Measurements from ENCODE around the gene DSTN. TPM values are rescaled to one million over a fixed set of nuclear protein-coding genes. Genes with fewer than 3 reads are reported as not detected.

The DSTN gene
- total RNA-seq, 1 experiment from 2014 or later: 110 TPM

- CTCF ChIA-PET: no interaction called here
- Mint-ChIP-seq H3K4me1 (ENCODE audit: low read depth, unreplicated experiment) (no peaks in the 10 kb centered on the region), H3K27ac (ENCODE audit: unreplicated experiment) (no peak overlapping the region), H3K36me3 (ENCODE audit: insufficient read depth, unreplicated experiment) (no peaks in the 10 kb centered on the region), H3K9me3 (ENCODE audit: low read depth, unreplicated experiment) (no peaks in the 10 kb centered on the region), H3K4me3 (ENCODE audit: low read depth, unreplicated experiment) (no peak overlapping the region), H3K27me3 (ENCODE audit: unreplicated experiment) (no peaks in the 10 kb centered on the region)
- intact Hi-C loops (cut with micrococcal nuclease; ENCODE audit: unreplicated experiment): no loop called here
- TF ChIP-seq, protein P1, sequence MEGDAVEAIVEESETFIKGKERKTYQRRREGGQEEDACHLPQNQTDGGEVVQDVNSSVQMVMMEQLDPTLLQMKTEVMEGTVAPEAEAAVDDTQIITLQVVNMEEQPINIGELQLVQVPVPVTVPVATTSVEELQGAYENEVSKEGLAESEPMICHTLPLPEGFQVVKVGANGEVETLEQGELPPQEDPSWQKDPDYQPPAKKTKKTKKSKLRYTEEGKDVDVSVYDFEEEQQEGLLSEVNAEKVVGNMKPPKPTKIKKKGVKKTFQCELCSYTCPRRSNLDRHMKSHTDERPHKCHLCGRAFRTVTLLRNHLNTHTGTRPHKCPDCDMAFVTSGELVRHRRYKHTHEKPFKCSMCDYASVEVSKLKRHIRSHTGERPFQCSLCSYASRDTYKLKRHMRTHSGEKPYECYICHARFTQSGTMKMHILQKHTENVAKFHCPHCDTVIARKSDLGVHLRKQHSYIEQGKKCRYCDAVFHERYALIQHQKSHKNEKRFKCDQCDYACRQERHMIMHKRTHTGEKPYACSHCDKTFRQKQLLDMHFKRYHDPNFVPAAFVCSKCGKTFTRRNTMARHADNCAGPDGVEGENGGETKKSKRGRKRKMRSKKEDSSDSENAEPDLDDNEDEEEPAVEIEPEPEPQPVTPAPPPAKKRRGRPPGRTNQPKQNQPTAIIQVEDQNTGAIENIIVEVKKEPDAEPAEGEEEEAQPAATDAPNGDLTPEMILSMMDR (IDR thresholded peaks at IDR 0.05; ENCODE audit: unreplicated experiment): no peak
- no peak for DNase-seq
- BruUV-seq (replicated peaks): no TSS peak
Observed at GRCh38 chr20:17645546-17646208, 75.8 kb downstream of the DSTN start.

DNA sequence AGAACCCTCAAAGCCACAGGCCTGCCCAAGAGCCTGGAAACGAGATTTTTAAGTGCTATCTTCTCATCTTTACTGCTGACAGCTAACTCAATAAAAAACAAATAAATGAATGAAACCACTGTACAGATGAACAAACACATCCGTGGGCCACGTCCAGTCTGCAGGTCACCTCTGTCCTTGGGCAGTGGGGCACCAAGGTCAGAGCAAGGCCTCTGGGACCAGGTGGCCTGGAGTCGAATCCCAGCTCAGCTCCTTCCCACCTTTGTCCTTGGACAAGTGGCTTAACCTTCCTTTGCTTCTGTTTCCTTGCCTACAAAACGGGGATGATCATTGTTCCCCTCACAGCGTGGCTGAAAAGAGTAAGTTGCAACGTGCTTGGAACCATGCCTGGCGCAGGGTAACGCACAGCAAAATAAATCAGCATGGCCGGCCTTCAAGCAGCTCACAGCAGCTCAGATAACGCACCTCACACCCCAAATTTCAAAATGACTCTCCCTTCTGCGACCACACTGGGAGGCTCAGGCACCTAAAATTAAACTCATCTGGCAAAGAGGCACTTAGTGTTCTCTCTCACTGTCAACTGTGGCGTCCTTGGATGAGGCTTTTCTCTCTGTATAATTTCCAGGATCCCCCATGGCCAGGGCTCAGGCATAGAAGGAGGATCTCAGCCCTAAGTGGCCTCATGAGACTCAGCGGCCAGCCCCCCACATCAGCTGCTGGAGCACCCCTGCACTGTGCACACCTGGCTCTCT, 76.5 kb downstream of the DSTN start:
- intact Hi-C loops (cut with micrococcal nuclease; ENCODE audit: unreplicated experiment): no loop called here
- no peaks in the 10 kb centered on the region for H3K36me3 Mint-ChIP-seq (ENCODE audit: insufficient read depth, unreplicated experiment)
- BruUV-seq (replicated peaks): no TSS peak
- DNase-seq: no peak
- H3K4me3 Mint-ChIP-seq (ENCODE audit: low read depth, unreplicated experiment): no peak overlapping the region
- H3K9me3 Mint-ChIP-seq (ENCODE audit: low read depth, unreplicated experiment): no peaks in the 10 kb centered on the region
- no peaks in the 10 kb centered on the region for H3K4me1 Mint-ChIP-seq (ENCODE audit: low read depth, unreplicated experiment)
- TF ChIP-seq, protein P1 (IDR thresholded peaks at IDR 0.05; ENCODE audit: unreplicated experiment): no peak
- no peak overlapping the region for H3K27ac Mint-ChIP-seq (ENCODE audit: unreplicated experiment)
- CTCF ChIA-PET: no interaction called here
- H3K27me3 Mint-ChIP-seq (ENCODE audit: unreplicated experiment): no peaks in the 10 kb centered on the region

- intact Hi-C loops (cut with micrococcal nuclease; ENCODE audit: unreplicated experiment): no loop called here
- H3K4me3 Mint-ChIP-seq (ENCODE audit: low read depth, unreplicated experiment): no peak overlapping the region
- no peak for DNase-seq
- no peaks in the 10 kb centered on the region for H3K9me3 Mint-ChIP-seq (ENCODE audit: low read depth, unreplicated experiment)
- H3K4me1 Mint-ChIP-seq (ENCODE audit: low read depth, unreplicated experiment): no peaks in the 10 kb centered on the region
- TF ChIP-seq, protein P1 (IDR thresholded peaks at IDR 0.05; ENCODE audit: unreplicated experiment): no peak
- CTCF ChIA-PET: no interaction called here
- H3K36me3 Mint-ChIP-seq (ENCODE audit: insufficient read depth, unreplicated experiment): no peaks in the 10 kb centered on the region
- BruUV-seq (replicated peaks): no TSS peak
- H3K27ac Mint-ChIP-seq (ENCODE audit: unreplicated experiment): no peak overlapping the region
- no peaks in the 10 kb centered on the region for H3K27me3 Mint-ChIP-seq (ENCODE audit: unreplicated experiment)
Observed at GRCh38 chr20:17646961-17647301, 77.1 kb downstream of the DSTN start.

DNA sequence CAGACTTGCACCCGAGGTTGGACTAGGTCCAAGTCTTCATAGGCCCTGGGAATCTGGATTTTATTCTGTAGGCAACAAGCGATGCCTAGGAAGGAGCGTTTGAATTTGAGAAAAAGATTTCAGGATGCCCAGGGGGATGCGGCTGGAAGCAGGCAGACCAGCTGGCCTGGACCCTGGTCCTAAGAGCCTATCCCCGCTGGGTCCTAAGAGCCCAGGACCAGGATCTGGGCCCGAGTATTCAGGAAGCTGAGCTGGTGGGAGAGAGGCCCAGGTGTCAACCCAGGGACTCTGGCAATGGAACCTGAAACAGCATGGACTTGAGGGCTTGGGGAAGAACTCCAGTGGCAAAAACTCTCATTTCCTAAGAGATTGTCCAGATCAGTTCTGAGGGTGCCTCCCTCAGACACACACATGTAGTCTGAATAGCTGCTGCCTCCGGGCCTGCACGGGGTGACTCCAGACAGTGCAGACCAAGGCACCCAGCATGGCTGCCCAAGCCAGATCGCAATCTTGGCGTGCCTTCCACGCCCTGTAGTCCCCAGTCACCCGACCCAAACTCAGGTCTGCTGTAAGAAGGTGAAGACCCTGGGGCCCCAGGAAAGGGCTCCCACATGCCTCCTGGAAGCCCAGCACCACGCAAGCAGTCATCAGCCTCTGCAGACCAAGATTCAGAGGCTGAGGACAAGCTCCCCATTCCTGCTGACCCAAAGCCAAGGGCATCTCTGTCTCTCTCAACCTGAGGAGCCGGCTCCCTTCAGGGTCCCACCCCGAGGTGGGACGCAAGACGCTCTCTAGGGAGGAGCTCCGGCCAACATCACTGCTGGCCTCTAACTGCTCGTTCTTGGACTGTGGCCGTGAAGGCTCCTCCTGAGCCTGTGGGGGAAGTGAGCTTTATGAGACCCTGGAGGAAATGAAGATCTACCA, 77.8 kb downstream of the DSTN start:
- Mint-ChIP-seq H3K27ac (ENCODE audit: unreplicated experiment) (no peak overlapping the region), H3K4me1 (ENCODE audit: low read depth, unreplicated experiment) (no peaks in the 10 kb centered on the region), H3K9me3 (ENCODE audit: low read depth, unreplicated experiment) (no peaks in the 10 kb centered on the region)

More for the DNA sequence above, 77.8 kb downstream of the DSTN start:
- H3K27me3 Mint-ChIP-seq (ENCODE audit: unreplicated experiment): no peaks in the 10 kb centered on the region
- no peaks in the 10 kb centered on the region for H3K36me3 Mint-ChIP-seq (ENCODE audit: insufficient read depth, unreplicated experiment)
- intact Hi-C loops (cut with micrococcal nuclease; ENCODE audit: unreplicated experiment): no loop called here
- no peak for DNase-seq
- TF ChIP-seq, protein P1 (IDR thresholded peaks at IDR 0.05; ENCODE audit: unreplicated experiment): no peak
- BruUV-seq (replicated peaks): no TSS peak
- CTCF ChIA-PET: no interaction called here
- H3K4me3 Mint-ChIP-seq (ENCODE audit: low read depth, unreplicated experiment): no peak overlapping the region
